ENCODE results near the gene RO60.
A peak's percentile ranks its signal among the peaks of the same experiment; 100 is the strongest.

The RO60 gene

DNA sequence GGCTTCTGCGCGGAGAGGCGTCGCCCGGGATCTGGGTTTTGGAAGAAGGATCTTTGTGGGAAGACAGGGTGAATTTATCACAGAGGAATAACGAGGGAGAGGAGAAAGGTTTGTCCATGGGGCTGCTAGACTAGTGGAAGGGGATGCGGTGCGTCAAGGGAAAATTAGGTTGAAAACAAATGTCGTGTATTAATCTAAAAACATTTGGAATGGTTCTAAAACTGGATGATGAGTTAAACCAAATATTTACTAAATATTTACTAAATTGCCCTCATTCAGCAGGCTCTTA lies 647 bp downstream of the RO60 start:
- DNase-seq (ENCODE audit: insufficient read length, low spot score) = no peak
- FAIRE-seq = no peak
- TF ChIP-seq TAF1 (IDR thresholded peaks at IDR 0.05; ENCODE audit: low read depth, low read length) (no peak), POU2F2 (IDR thresholded peaks at IDR 0.05; ENCODE audit: low read depth, low read length) (no peak), POLR2AphosphoS5 (IDR thresholded peaks at IDR 0.05; ENCODE audit: low read depth, low read length) (no peak), PAX5 (IDR thresholded peaks at IDR 0.05; ENCODE audit: insufficient read depth, low read length, severe bottlenecking) (no peak), SPI1 (IDR thresholded peaks at IDR 0.05; ENCODE audit: low read depth, low read length) (no peak), POLR2A (IDR thresholded peaks at IDR 0.05; ENCODE audit: low read depth, low read length) (no peak)

DNA sequence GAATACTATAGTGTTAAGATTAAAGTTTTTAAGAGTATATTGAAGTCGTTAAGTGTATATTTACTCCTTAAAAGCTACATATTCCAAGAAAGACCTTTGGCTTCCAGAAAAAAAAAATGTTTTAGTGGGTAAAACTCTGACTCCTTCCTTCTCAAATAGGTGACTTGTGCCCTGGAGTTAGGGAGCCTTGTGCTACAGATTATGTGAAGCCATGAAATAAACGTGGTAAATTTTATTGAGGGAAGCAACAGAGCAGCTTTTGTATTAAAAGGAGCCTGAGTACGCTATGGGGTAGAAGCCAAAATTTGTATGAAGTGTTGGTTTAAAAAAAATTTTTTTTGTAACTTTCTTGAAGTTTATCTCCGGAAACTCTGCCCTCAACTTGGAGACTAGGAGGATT lies 994 bp downstream of the RO60 start:
- FAIRE-seq (no peak), DNase-seq (ENCODE audit: insufficient read length, low spot score) (no peak)
- TF ChIP-seq TAF1 (IDR thresholded peaks at IDR 0.05; ENCODE audit: low read depth, low read length) (no peak), SPI1 (IDR thresholded peaks at IDR 0.05; ENCODE audit: low read depth, low read length) (no peak), POLR2A (IDR thresholded peaks at IDR 0.05; ENCODE audit: low read depth, low read length) (no peak), POLR2AphosphoS5 (IDR thresholded peaks at IDR 0.05; ENCODE audit: low read depth, low read length) (no peak), PAX5 (IDR thresholded peaks at IDR 0.05; ENCODE audit: insufficient read depth, low read length, severe bottlenecking) (no peak), POU2F2 (IDR thresholded peaks at IDR 0.05; ENCODE audit: low read depth, low read length) (no peak)

DNA sequence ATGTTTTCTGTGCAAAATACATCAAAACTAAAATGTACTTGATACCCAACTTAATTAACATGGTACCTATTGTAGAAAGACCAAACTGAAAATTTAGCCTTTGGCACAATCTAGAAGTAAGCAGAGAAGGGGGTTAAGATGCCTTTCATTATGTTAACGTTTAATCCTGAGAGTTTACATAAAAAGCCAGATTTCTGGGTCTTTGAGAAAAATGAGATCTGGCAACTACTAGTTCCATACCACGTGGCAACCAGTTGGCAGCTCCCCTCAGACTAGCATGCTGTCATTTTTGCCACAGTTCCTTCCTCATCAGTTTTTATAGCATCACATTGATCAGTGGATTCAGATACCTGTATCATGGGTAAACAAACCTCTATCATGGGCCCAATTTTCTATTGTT lies 1.5 kb downstream of the RO60 start:
- FAIRE-seq (no peak), DNase-seq (ENCODE audit: insufficient read length, low spot score) (no peak)
- TF ChIP-seq POLR2AphosphoS5 (IDR thresholded peaks at IDR 0.05; ENCODE audit: low read depth, low read length) (no peak), TAF1 (IDR thresholded peaks at IDR 0.05; ENCODE audit: low read depth, low read length) (no peak), POLR2A (IDR thresholded peaks at IDR 0.05; ENCODE audit: low read depth, low read length) (no peak), POU2F2 (IDR thresholded peaks at IDR 0.05; ENCODE audit: low read depth, low read length) (no peak), SPI1 (IDR thresholded peaks at IDR 0.05; ENCODE audit: low read depth, low read length) (no peak), PAX5 (IDR thresholded peaks at IDR 0.05; ENCODE audit: insufficient read depth, low read length, severe bottlenecking) (no peak)

- FAIRE-seq = no peak
- TF ChIP-seq POLR2AphosphoS5 (IDR thresholded peaks at IDR 0.05; ENCODE audit: low read depth, low read length) = no peak
- no peak for TF ChIP-seq PAX5 (IDR thresholded peaks at IDR 0.05; ENCODE audit: insufficient read depth, low read length, severe bottlenecking)
- TF ChIP-seq POLR2A (IDR thresholded peaks at IDR 0.05; ENCODE audit: low read depth, low read length) = no peak
- TF ChIP-seq POU2F2 (IDR thresholded peaks at IDR 0.05; ENCODE audit: low read depth, low read length) = no peak
- no peak for TF ChIP-seq SPI1 (IDR thresholded peaks at IDR 0.05; ENCODE audit: low read depth, low read length)
- no peak for TF ChIP-seq TAF1 (IDR thresholded peaks at IDR 0.05; ENCODE audit: low read depth, low read length)
Measured at GRCh38 chr1:193062698-193063463, 3.5 kb downstream of the RO60 start.

GRCh38 chr1:193065954-193066353 lies 6.5 kb downstream of the RO60 start:
- TF ChIP-seq TAF1 (IDR thresholded peaks at IDR 0.05; ENCODE audit: low read depth, low read length) (no peak), PAX5 (IDR thresholded peaks at IDR 0.05; ENCODE audit: insufficient read depth, low read length, severe bottlenecking) (no peak), POLR2A (IDR thresholded peaks at IDR 0.05; ENCODE audit: low read depth, low read length) (no peak), POU2F2 (IDR thresholded peaks at IDR 0.05; ENCODE audit: low read depth, low read length) (no peak), POLR2AphosphoS5 (IDR thresholded peaks at IDR 0.05; ENCODE audit: low read depth, low read length) (no peak), SPI1 (IDR thresholded peaks at IDR 0.05; ENCODE audit: low read depth, low read length) (no peak)
- DNase-seq (ENCODE audit: insufficient read length, low spot score) = no peak
- FAIRE-seq = no peak

More at GRCh38 chr1:193062698-193063463, 3.5 kb downstream of the RO60 start:
- no peak for DNase-seq (ENCODE audit: insufficient read length, low spot score)

DNA sequence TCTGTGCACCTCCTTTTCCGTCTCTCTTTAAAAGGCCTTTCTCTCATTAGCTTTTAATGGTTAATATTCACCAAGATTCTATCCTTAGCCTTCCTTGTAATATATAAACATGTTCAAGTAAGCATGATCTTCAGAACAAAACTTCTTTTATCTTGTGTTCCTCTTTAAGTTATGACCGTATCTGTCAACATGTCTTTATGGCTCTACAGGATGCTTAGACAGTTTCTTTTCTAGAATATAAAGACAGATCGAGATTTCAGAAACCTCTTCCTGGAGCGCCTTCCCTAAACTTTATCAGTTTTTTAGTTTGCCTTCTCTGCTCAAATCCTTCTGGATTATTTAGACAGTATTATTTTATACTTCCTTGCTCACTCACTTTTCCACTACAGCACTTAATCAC lies 7.2 kb downstream of the RO60 start:
- DNase-seq (ENCODE audit: insufficient read length, low spot score) = no peak
- TF ChIP-seq TAF1 (IDR thresholded peaks at IDR 0.05; ENCODE audit: low read depth, low read length) = no peak
- TF ChIP-seq POLR2AphosphoS5 (IDR thresholded peaks at IDR 0.05; ENCODE audit: low read depth, low read length) = no peak
- no peak for TF ChIP-seq POLR2A (IDR thresholded peaks at IDR 0.05; ENCODE audit: low read depth, low read length)
- TF ChIP-seq PAX5 (IDR thresholded peaks at IDR 0.05; ENCODE audit: insufficient read depth, low read length, severe bottlenecking) = no peak
- no peak for TF ChIP-seq POU2F2 (IDR thresholded peaks at IDR 0.05; ENCODE audit: low read depth, low read length)
- no peak for TF ChIP-seq SPI1 (IDR thresholded peaks at IDR 0.05; ENCODE audit: low read depth, low read length)
- no peak for FAIRE-seq

- DNase-seq (ENCODE audit: insufficient read length, low spot score) (no peak), FAIRE-seq (no peak)
- TF ChIP-seq POLR2A (IDR thresholded peaks at IDR 0.05; ENCODE audit: low read depth, low read length) (no peak), POLR2AphosphoS5 (IDR thresholded peaks at IDR 0.05; ENCODE audit: low read depth, low read length) (no peak)
Measured at GRCh38 chr1:193068013-193068412, 8.6 kb downstream of the RO60 start.

DNA sequence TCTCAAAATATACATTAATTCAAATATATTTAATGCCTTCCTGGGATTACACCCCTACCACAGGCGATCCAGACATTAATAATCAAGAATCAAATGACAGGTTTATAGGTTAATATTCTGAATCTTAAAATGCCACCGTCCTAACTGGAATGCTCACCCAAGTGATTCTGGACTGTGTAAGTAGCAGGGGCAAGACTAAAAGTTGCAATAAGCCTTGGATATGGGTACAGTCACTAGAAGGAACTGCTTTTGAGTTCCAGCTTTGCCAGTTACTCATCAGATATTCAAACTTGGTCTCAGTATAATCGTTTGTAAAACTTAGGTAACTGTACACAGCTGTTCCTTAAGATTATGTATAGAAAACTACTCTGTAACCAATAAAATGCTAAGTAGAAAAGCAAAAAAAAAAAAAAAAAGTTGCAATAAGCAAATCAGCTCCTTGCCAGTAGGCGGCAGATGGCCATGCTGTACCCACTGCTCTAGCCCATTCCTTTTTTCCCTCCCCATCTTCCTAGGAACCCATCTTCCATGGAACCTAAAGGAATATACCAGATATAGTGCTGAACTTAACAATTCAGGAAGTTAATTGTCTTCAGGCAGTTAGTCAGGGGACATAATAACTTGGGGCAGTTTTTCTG lies 10.5 kb downstream of the RO60 start:
- no peak for TF ChIP-seq POLR2AphosphoS5 (IDR thresholded peaks at IDR 0.05; ENCODE audit: low read depth, low read length)
- TF ChIP-seq TAF1 (IDR thresholded peaks at IDR 0.05; ENCODE audit: low read depth, low read length) = no peak
- TF ChIP-seq PAX5 (IDR thresholded peaks at IDR 0.05; ENCODE audit: insufficient read depth, low read length, severe bottlenecking) = no peak
- TF ChIP-seq SPI1 (IDR thresholded peaks at IDR 0.05; ENCODE audit: low read depth, low read length) = no peak
- TF ChIP-seq POU2F2 (IDR thresholded peaks at IDR 0.05; ENCODE audit: low read depth, low read length) = no peak
- no peak for TF ChIP-seq POLR2A (IDR thresholded peaks at IDR 0.05; ENCODE audit: low read depth, low read length)
- no peak for DNase-seq (ENCODE audit: insufficient read length, low spot score)
- no peak for FAIRE-seq

DNA sequence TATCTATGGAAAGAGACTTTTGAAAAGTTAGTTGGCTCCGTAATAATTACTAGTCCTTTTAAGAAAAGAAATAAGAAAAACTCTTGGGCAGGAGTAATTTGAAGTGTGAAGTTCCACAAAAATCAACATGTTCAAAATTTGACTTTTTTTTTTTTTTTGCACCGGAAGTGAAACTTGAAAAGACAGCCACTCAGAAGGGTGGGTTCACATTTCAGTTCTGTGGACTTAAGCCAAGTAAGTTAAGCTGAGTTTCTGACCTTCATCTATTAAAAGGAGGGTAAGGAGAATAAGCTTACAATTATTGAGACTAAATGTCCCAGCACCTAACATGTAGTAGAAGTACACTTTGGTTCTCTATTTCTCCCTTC lies 11.0 kb downstream of the RO60 start:
- FAIRE-seq (no peak), DNase-seq (ENCODE audit: insufficient read length, low spot score) (no peak)
- TF ChIP-seq TAF1 (IDR thresholded peaks at IDR 0.05; ENCODE audit: low read depth, low read length) = no peak
- peak; percentile 50 for TF ChIP-seq SPI1 (IDR thresholded peaks at IDR 0.05; ENCODE audit: low read depth, low read length)

- DNase-seq (ENCODE audit: insufficient read length, low spot score) = no peak
- peak; percentile 31 for FAIRE-seq
- no peak for TF ChIP-seq SPI1 (IDR thresholded peaks at IDR 0.05; ENCODE audit: low read depth, low read length)
- no peak for TF ChIP-seq POU2F2 (IDR thresholded peaks at IDR 0.05; ENCODE audit: low read depth, low read length)
- TF ChIP-seq POLR2AphosphoS5 (IDR thresholded peaks at IDR 0.05; ENCODE audit: low read depth, low read length) = no peak
- TF ChIP-seq POLR2A (IDR thresholded peaks at IDR 0.05; ENCODE audit: low read depth, low read length) = no peak
- no peak for TF ChIP-seq TAF1 (IDR thresholded peaks at IDR 0.05; ENCODE audit: low read depth, low read length)
Measured at GRCh38 chr1:193070942-193071341, 11.5 kb downstream of the RO60 start.

Measured in GM12891 (cell line).